SK-N-MC (cell line): ENCODE results near the gene GAP43.

Experiments
- EZH2 ChIP-seq: fragments of 200-600 bp; sonication (generic); IDR thresholded peaks from one replicate; pipeline ENCODE4 v1.6.1; 2017; ENCODE audit warnings: antibody characterized with exemption
- POLR2AphosphoS5 ChIP-seq: IDR thresholded peaks from 2 replicates; pipeline ENCODE4 v1.6.1; 2012; ENCODE audit warnings: mild to moderate bottlenecking, low read depth, low read length, borderline replicate concordance

- TF ChIP-seq POLR2AphosphoS5 (no peak), EZH2 (no peak)
Measured at GRCh38 chr3:115710799-115711198, 87.5 kb downstream of the GAP43 start.
